Gastroesophageal sphincter (tissue), 4 donors: ENCODE measurements around the gene KIF5C. TPM values are rescaled to one million over a fixed set of nuclear protein-coding genes. Genes with fewer than 3 reads are reported as not detected.

Experiments used
- ATAC-seq: fragments of 150-250 bp; one replicate; pipeline ENCODE4 v1.9.1; 2016; ENCODE audit warnings: mild to moderate bottlenecking, moderate library complexity
- H3K27ac ChIP-seq, 4 donors: fragments of 200-600 bp; sonication (generic) in 3 of 4; 1 replicate in 3 of 4; 2 replicates in 1 of 4; pipeline ENCODE4 v1.5.1; 2016 to 2019
- H3K27me3 ChIP-seq: fragments of 200-600 bp; sonication (generic); one replicate; pipeline ENCODE4 v1.5.1; 2019
- H3K36me3 ChIP-seq, 2 donors: fragments of 200-600 bp; sonication (generic); one replicate each; pipeline ENCODE4 v1.5.1; 2019; ENCODE audit warnings: control low read depth in 1 of 2
- H3K4me1 ChIP-seq, 3 donors: fragments of 200-600 bp; sonication (generic); 1 replicate in 2 of 3; 2 replicates in 1 of 3; pipeline ENCODE4 v1.5.1; 2016 to 2019; ENCODE audit warnings: control low read depth in 2 of 3
- H3K4me3 ChIP-seq, 2 donors: fragments of 200-600 bp; sonication (generic); one replicate each; pipeline ENCODE4 v1.5.1; 2019; ENCODE audit warnings: mild to moderate bottlenecking in 1 of 2, moderate library complexity in 1 of 2
- H3K9me3 ChIP-seq, 3 donors: fragments of 200-600 bp; sonication (generic); one replicate each; pipeline ENCODE4 v1.5.1; 2017 to 2019; ENCODE audit warnings: control low read depth in 2 of 3
- EP300 ChIP-seq: sonication (generic); formaldehyde crosslinking; IDR thresholded peaks from one replicate; pipeline ENCODE4 v1.6.1; 2017; ENCODE audit warnings: antibody characterized with exemption, mild to moderate bottlenecking
- POLR2A ChIP-seq, 2 donors: fragments of 450-650 bp; IDR thresholded peaks; one replicate each; pipeline ENCODE4 v1.6.1; 2017; ENCODE audit warnings: antibody characterized with exemption in 2 of 2, mild to moderate bottlenecking in 2 of 2, moderate library complexity in 1 of 2
- POLR2AphosphoS5 ChIP-seq: sonication (generic); formaldehyde crosslinking; IDR thresholded peaks from one replicate; pipeline ENCODE4 v1.6.1; 2017; ENCODE audit warnings: antibody characterized with exemption
- WGBS, 2 donors: methylation state at CpG; one replicate each; pipeline ENCODE4 v1.1.5; 2018; ENCODE audit warnings: low coverage in 1 of 2; 5-methylcytosine and 5-hydroxymethylcytosine counted together
- total RNA-seq, 4 donors: library from RNA; depleted of rRNA; stranded (reverse); fragments of >200 nt; gene quantifications; one replicate each; pipeline ENCODE4 v1.1.0, GENCODE V29; 2016
- TF ChIP-seq, protein P1 (sequence below), 4 experiments: fragments of 200-600 bp in 2 of 4; fragments of 450-650 bp in 2 of 4; sonication (generic) in 1 of 4; IDR thresholded peaks; one replicate each; pipeline ENCODE4 v1.5.1; 2017 to 2019; ENCODE audit warnings: antibody characterized with exemption in 4 of 4, mild to moderate bottlenecking in 2 of 4, moderate library complexity in 2 of 4

The KIF5C gene
- total RNA-seq, 4 donors from 2014 or later = 3.3 to 6.6 (median 4.5) TPM

DNA sequence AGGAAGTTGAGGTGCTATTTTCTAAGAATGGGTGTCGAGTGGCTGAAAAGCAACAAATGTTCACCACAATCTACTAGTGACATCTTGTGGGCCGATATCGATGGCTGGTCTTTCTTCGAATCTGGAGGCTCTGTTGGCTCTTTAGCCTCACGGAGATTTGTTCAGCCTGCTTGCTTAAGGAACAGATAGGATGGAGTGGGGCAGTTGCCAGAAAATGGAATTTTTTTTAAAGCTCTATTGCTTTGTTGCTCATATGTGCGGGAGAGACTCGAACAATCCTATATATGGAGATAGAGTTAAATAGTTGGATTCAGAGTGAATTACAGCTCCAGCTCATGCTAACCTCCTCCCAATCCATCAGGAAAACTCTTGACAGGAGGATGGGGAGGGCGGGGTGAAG, 92.6 kb downstream of the KIF5C start:
- Histone ChIP-seq H3K4me1 (peaks cover 0 to 22% (median 0%) of the 10 kb centered on the region in 3 donors), H3K36me3 (no peaks in the 10 kb centered on the region), H3K4me3 (no peak overlapping the region), H3K9me3 (no peaks in the 10 kb centered on the region), H3K27ac (no peak overlapping the region), H3K27me3 (no peaks in the 10 kb centered on the region)
- TF ChIP-seq, protein P1, sequence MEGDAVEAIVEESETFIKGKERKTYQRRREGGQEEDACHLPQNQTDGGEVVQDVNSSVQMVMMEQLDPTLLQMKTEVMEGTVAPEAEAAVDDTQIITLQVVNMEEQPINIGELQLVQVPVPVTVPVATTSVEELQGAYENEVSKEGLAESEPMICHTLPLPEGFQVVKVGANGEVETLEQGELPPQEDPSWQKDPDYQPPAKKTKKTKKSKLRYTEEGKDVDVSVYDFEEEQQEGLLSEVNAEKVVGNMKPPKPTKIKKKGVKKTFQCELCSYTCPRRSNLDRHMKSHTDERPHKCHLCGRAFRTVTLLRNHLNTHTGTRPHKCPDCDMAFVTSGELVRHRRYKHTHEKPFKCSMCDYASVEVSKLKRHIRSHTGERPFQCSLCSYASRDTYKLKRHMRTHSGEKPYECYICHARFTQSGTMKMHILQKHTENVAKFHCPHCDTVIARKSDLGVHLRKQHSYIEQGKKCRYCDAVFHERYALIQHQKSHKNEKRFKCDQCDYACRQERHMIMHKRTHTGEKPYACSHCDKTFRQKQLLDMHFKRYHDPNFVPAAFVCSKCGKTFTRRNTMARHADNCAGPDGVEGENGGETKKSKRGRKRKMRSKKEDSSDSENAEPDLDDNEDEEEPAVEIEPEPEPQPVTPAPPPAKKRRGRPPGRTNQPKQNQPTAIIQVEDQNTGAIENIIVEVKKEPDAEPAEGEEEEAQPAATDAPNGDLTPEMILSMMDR (IDR thresholded peaks at IDR 0.05) = peak in 1 of 4 experiments; percentile 25
- TF ChIP-seq EP300 = no peak
- WGBS, 2 donors = 22 to 46% methylated on average over 8 of the region's 8 CpGs
- no peak for ATAC-seq

DNA sequence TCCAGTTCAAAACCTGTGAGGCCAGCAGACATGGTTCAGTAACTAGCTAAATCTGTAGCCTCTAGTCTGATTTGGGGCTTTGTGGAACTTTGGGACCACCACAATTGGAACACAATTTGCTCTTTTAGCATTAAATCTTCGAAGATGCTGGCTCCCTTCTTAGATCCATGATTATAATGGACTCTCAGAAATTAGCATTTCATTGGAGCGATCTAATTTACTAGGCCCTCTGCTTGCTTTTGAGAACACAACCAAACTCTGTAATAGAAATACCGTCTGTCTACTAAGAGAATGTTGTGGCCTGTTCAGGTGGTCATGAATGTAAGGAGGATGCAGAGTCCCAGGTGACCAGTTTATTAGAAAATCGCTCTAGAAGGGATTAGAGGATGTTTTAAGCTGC, 93.3 kb downstream of the KIF5C start:
- peaks cover 0 to 22% (median 0%) of the 10 kb centered on the region in 3 donors for H3K4me1 ChIP-seq
- TF ChIP-seq POLR2AphosphoS5 (no peak), POLR2A (IDR thresholded peaks at IDR 0.05) (no peak), EP300 (no peak)
- TF ChIP-seq, protein P1 (IDR thresholded peaks at IDR 0.05) = no peak
- no peaks in the 10 kb centered on the region for H3K9me3 ChIP-seq
- 84 to 93% methylated on average over 4 of the region's 4 CpGs for WGBS, 2 donors
- H3K4me3 ChIP-seq = no peak overlapping the region
- H3K27me3 ChIP-seq = no peaks in the 10 kb centered on the region
- no peaks in the 10 kb centered on the region for H3K36me3 ChIP-seq
- no peak overlapping the region for H3K27ac ChIP-seq
- no peak for ATAC-seq

DNA sequence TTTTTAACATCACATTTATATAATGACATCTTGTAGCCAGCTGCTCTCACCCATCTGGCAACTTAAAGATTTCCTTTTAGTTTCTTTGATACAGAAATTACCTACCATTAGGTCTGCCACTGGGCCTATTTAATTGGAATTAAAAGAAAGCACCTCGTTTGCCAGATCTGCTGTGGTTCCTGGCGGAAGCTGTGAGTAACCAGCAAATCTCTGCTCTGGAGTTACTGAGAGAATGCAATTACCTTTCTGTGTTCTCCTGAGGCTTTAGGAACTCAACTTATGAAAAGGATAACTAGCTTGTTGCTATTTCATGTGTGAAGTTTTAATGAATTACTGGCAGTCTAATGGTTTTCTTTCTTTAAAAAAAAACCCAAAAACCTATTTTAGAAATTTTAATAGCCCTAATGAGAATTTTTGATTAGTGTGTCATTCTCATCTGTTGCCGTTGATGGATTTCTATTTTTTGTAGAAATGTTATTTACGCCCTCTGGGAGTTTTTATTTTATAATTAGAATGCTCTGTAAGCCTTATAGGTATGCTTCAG, 93.8 kb downstream of the KIF5C start:
- H3K27me3 ChIP-seq = no peaks in the 10 kb centered on the region
- no peak overlapping the region for H3K4me3 ChIP-seq
- no peaks in the 10 kb centered on the region for H3K36me3 ChIP-seq
- H3K9me3 ChIP-seq = no peaks in the 10 kb centered on the region
- peaks cover 0 to 22% (median 0%) of the 10 kb centered on the region in 3 donors for H3K4me1 ChIP-seq
- TF ChIP-seq, protein P1 (IDR thresholded peaks at IDR 0.05) = no peak
- no peak for TF ChIP-seq POLR2AphosphoS5
- ATAC-seq = no peak
- no peak overlapping the region for H3K27ac ChIP-seq
- WGBS, 2 donors = 77 to 80% methylated on average over 4 of the region's 4 CpGs

DNA sequence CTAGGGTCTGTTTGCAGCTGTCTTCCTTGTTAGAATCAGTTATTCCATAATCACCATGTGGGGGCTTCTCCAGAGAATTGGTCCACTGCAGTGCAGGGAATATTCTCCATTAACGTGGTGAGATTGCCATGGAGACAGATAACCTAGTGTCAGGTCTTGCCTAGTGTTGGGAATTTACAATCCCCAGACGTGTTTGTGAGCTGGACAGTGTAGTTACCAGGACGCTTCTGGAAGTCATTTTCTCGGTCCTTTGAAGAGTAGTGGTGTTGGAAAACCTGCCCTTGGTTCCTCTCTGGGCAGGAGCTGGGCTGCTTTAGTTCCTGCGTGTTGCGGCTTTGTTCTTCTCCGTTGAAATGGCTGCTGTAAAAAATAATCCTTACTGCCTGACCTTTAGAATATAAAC, 94.6 kb downstream of the KIF5C start:
- H3K27me3 ChIP-seq = no peaks in the 10 kb centered on the region
- ATAC-seq = no peak
- no peak overlapping the region for H3K4me3 ChIP-seq
- TF ChIP-seq EP300 = no peak
- TF ChIP-seq POLR2A (IDR thresholded peaks at IDR 0.05) = no peak
- TF ChIP-seq, protein P1 (IDR thresholded peaks at IDR 0.05) = no peak
- no peak for TF ChIP-seq POLR2AphosphoS5
- H3K27ac ChIP-seq = no peak overlapping the region
- WGBS, 2 donors = 14 to 49% methylated on average over 1 to 7 of the region's 7 CpGs
- no peaks in the 10 kb centered on the region for H3K9me3 ChIP-seq
- H3K4me1 ChIP-seq = peaks cover 0 to 22% (median 0%) of the 10 kb centered on the region in 3 donors
- H3K36me3 ChIP-seq = no peaks in the 10 kb centered on the region

DNA sequence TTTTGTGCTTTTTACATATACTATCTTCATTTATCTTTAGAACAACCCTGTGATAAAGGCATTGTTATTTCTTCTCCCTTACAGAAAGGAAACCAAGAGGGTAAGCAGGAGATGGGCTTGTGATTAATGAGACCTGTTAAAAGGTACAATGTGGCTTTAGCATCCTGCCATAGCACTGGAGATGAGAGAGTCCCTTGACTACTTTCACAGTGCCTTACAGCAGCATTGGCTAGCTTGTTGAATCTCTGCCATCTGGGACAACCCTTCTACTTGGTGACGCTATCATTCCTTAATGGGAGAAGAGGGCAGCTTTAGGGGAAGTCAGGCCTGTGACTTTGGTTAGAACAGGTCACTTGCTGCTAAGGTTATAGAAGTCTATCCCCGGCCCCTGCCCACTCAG, 95.4 kb downstream of the KIF5C start:
- peaks cover 0 to 22% (median 0%) of the 10 kb centered on the region in 3 donors for H3K4me1 ChIP-seq
- no peak overlapping the region for H3K27ac ChIP-seq
- no peaks in the 10 kb centered on the region for H3K27me3 ChIP-seq
- 82 to 86% methylated on average over 1 to 2 of the region's 2 CpGs for WGBS, 2 donors
- no peak overlapping the region for H3K4me3 ChIP-seq
- no peaks in the 10 kb centered on the region for H3K9me3 ChIP-seq
- no peaks in the 10 kb centered on the region for H3K36me3 ChIP-seq
- TF ChIP-seq, protein P1 (IDR thresholded peaks at IDR 0.05) = no peak
- no peak for TF ChIP-seq EP300
- TF ChIP-seq POLR2A (IDR thresholded peaks at IDR 0.05) = no peak
- TF ChIP-seq POLR2AphosphoS5 = no peak
- ATAC-seq = no peak
